HG02884 (cell line): ENCODE measurements around the gene MORN1.
"Not testable (repeated sequence)": the region's sequence is repeated elsewhere in the genome, so short reads cannot be mapped to it uniquely, and the experiment has no call there.

ENCODE experiments used
- ATAC-seq: cut with Tn5 transposase; IDR thresholded peaks from one replicate; pipeline ENCODE4 v1.9.1; 2021; ENCODE audit warnings: mild to moderate bottlenecking, moderate library complexity; ENCODE audit not compliant: unreplicated experiment

Gene MORN1

GRCh38 chr1:2391041-2391930 lies at the start of gene MORN1, which contains the start of gene RER1:
Gene MORN1, minus strand, starts transcription at chr1:2391554. Its CDS starts 21 bp downstream, at chr1:2391533.
Gene RER1, plus strand, starts transcription at chr1:2391841. Its CDS starts 3,950 bp downstream, at chr1:2395791.
- peak; percentile 90 for ATAC-seq

GRCh38 chr1:2440346-2440745 lies 49.0 kb upstream of the MORN1 start:
- ATAC-seq = not testable (repeated sequence)

GRCh38 chr1:2439369-2439768 lies 48.0 kb upstream of the MORN1 start:
- no peak for ATAC-seq

GRCh38 chr1:2438641-2439040 lies 47.3 kb upstream of the MORN1 start:
- no peak for ATAC-seq

- ATAC-seq = no peak
Measured at GRCh38 chr1:2438038-2438437, 46.7 kb upstream of the MORN1 start.

- ATAC-seq = no peak
Measured at GRCh38 chr1:2437617-2438016, 46.3 kb upstream of the MORN1 start.

GRCh38 chr1:2436876-2437275 lies 45.5 kb upstream of the MORN1 start:
- ATAC-seq = no peak

- ATAC-seq = no peak
Measured at GRCh38 chr1:2435746-2436355, 44.5 kb upstream of the MORN1 start.

- no peak for ATAC-seq
Measured at GRCh38 chr1:2435091-2435490, 43.7 kb upstream of the MORN1 start.

- no peak for ATAC-seq
Measured at GRCh38 chr1:2433936-2434655, 42.7 kb upstream of the MORN1 start.

GRCh38 chr1:2433196-2433595 lies 41.8 kb upstream of the MORN1 start:
- no peak for ATAC-seq

- ATAC-seq = no peak
Measured at GRCh38 chr1:2432441-2432844, 41.1 kb upstream of the MORN1 start.

GRCh38 chr1:2431518-2431917 lies 40.2 kb upstream of the MORN1 start:
- no peak for ATAC-seq

GRCh38 chr1:2431103-2431502 lies 39.7 kb upstream of the MORN1 start:
- no peak for ATAC-seq

GRCh38 chr1:2430592-2430973 lies 39.2 kb upstream of the MORN1 start:
- ATAC-seq = no peak

- ATAC-seq = no peak
Measured at GRCh38 chr1:2429780-2430591, 38.6 kb upstream of the MORN1 start.

GRCh38 chr1:2428490-2428889 lies 37.1 kb upstream of the MORN1 start:
- ATAC-seq = no peak

GRCh38 chr1:2427976-2428375 lies 36.6 kb upstream of the MORN1 start:
- no peak for ATAC-seq

- ATAC-seq = no peak
Measured at GRCh38 chr1:2427051-2427450, 35.7 kb upstream of the MORN1 start.

- no peak for ATAC-seq
Measured at GRCh38 chr1:2426540-2426939, 35.2 kb upstream of the MORN1 start.

- ATAC-seq = no peak
Measured at GRCh38 chr1:2425892-2426291, 34.5 kb upstream of the MORN1 start.
